ENCODE measurements around the gene PNISR. TPM values are rescaled to one million over a fixed set of nuclear protein-coding genes. Genes with fewer than 3 reads are reported as not detected.

Gene PNISR
- polyA plus RNA-seq, 1 experiment = 19.0 TPM

DNA sequence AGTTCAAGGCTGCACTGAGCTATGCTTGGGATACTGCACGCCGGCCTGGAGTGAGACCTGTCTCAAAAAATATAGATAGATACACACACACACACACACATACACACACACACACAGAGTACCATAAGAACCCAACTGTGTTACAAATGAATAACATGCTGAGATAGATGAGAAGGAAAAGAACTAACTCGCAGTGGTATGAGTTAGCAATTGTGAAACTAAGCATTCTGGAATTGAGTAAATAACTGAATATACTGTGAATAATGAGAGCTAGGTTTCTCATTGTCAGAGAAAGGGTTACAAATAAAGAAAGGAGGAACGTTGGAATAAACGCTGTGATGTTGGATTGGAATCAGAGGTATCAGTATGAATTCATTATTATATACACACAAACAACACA is 61.1 kb downstream of the PNISR start:
- H3K27me3 ChIP-seq (ENCODE audit: control insufficient read depth, insufficient read depth, low read length) = peaks cover 3% of the 10 kb centered on the region
- TF ChIP-seq, protein P1, sequence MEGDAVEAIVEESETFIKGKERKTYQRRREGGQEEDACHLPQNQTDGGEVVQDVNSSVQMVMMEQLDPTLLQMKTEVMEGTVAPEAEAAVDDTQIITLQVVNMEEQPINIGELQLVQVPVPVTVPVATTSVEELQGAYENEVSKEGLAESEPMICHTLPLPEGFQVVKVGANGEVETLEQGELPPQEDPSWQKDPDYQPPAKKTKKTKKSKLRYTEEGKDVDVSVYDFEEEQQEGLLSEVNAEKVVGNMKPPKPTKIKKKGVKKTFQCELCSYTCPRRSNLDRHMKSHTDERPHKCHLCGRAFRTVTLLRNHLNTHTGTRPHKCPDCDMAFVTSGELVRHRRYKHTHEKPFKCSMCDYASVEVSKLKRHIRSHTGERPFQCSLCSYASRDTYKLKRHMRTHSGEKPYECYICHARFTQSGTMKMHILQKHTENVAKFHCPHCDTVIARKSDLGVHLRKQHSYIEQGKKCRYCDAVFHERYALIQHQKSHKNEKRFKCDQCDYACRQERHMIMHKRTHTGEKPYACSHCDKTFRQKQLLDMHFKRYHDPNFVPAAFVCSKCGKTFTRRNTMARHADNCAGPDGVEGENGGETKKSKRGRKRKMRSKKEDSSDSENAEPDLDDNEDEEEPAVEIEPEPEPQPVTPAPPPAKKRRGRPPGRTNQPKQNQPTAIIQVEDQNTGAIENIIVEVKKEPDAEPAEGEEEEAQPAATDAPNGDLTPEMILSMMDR (IDR thresholded peaks at IDR 0.05; ENCODE audit: insufficient read depth, low read depth, low read length) = no peak
- H3K4me3 ChIP-seq (ENCODE audit: low read depth, low read length) = no peak overlapping the region
- DNase-seq (ENCODE audit: low read depth) = no peak
- POLR2A ChIA-PET = no interaction called here
- H3K36me3 ChIP-seq (ENCODE audit: control insufficient read depth, insufficient read depth, low read length) = no peaks in the 10 kb centered on the region
- CTCF ChIA-PET = no interaction called here

GRCh38 chr6:99362678-99363268 is 62.3 kb downstream of the PNISR start:
- CTCF ChIA-PET = no interaction called here
- POLR2A ChIA-PET = no interaction called here
- Histone ChIP-seq H3K27me3 (ENCODE audit: control insufficient read depth, insufficient read depth, low read length) (peaks cover 3% of the 10 kb centered on the region), H3K36me3 (ENCODE audit: control insufficient read depth, insufficient read depth, low read length) (no peaks in the 10 kb centered on the region), H3K4me3 (ENCODE audit: low read depth, low read length) (no peak overlapping the region)
- DNase-seq (ENCODE audit: low read depth) = no peak
- TF ChIP-seq, protein P1 (IDR thresholded peaks at IDR 0.05; ENCODE audit: insufficient read depth, low read depth, low read length) = no peak

- Histone ChIP-seq H3K27me3 (ENCODE audit: control insufficient read depth, insufficient read depth, low read length) (peaks cover 3% of the 10 kb centered on the region), H3K4me3 (ENCODE audit: low read depth, low read length) (no peak overlapping the region), H3K36me3 (ENCODE audit: control insufficient read depth, insufficient read depth, low read length) (no peaks in the 10 kb centered on the region)
- TF ChIP-seq, protein P1 (IDR thresholded peaks at IDR 0.05; ENCODE audit: insufficient read depth, low read depth, low read length) = no peak
- POLR2A ChIA-PET = no interaction called here
- CTCF ChIA-PET = interaction anchor here (1.8 kb wide), 1 partner anchor 16 kb away, joined by 5 read pairs; no protein-coding TSS in a partner anchor
- no peak for DNase-seq (ENCODE audit: low read depth)
Measured at GRCh38 chr6:99359800-99360199, 65.3 kb downstream of the PNISR start.

GRCh38 chr6:99356641-99357040 is 68.5 kb downstream of the PNISR start:
- DNase-seq (ENCODE audit: low read depth) = no peak
- CTCF ChIA-PET = interaction anchor here (1.0 kb wide), 1 partner anchor 24 kb away, joined by 3 read pairs; no protein-coding TSS in a partner anchor

GRCh38 chr6:99354983-99355382 is 70.1 kb downstream of the PNISR start:
- POLR2A ChIA-PET = no interaction called here
- no peak for DNase-seq (ENCODE audit: low read depth)
- TF ChIP-seq, protein P1 (IDR thresholded peaks at IDR 0.05; ENCODE audit: insufficient read depth, low read depth, low read length) = no peak
- peaks cover 2% of the 10 kb centered on the region; the same call in 1 of the 2 replicates for H3K27me3 ChIP-seq (ENCODE audit: control insufficient read depth, insufficient read depth, low read length)
- CTCF ChIA-PET = no interaction called here
- no peaks in the 10 kb centered on the region for H3K36me3 ChIP-seq (ENCODE audit: control insufficient read depth, insufficient read depth, low read length)
- H3K4me3 ChIP-seq (ENCODE audit: low read depth, low read length) = no peak overlapping the region

More at GRCh38 chr6:99356641-99357040, 68.5 kb downstream of the PNISR start:
- Histone ChIP-seq H3K4me3 (ENCODE audit: low read depth, low read length) (no peak overlapping the region), H3K36me3 (ENCODE audit: control insufficient read depth, insufficient read depth, low read length) (no peaks in the 10 kb centered on the region), H3K27me3 (ENCODE audit: control insufficient read depth, insufficient read depth, low read length) (peaks cover 5% of the 10 kb centered on the region)
- TF ChIP-seq, protein P1 (IDR thresholded peaks at IDR 0.05; ENCODE audit: insufficient read depth, low read depth, low read length) = no peak
- POLR2A ChIA-PET = no interaction called here
